HG02763 (cell line): Measurements from ENCODE around the gene OTOF.

ENCODE experiments used
- ATAC-seq: cut with Tn5 transposase; IDR thresholded peaks from one replicate; pipeline ENCODE4 v1.9.1; 2021; ENCODE audit warnings: mild to moderate bottlenecking, moderate library complexity; ENCODE audit not compliant: unreplicated experiment

OTOF gene

DNA sequence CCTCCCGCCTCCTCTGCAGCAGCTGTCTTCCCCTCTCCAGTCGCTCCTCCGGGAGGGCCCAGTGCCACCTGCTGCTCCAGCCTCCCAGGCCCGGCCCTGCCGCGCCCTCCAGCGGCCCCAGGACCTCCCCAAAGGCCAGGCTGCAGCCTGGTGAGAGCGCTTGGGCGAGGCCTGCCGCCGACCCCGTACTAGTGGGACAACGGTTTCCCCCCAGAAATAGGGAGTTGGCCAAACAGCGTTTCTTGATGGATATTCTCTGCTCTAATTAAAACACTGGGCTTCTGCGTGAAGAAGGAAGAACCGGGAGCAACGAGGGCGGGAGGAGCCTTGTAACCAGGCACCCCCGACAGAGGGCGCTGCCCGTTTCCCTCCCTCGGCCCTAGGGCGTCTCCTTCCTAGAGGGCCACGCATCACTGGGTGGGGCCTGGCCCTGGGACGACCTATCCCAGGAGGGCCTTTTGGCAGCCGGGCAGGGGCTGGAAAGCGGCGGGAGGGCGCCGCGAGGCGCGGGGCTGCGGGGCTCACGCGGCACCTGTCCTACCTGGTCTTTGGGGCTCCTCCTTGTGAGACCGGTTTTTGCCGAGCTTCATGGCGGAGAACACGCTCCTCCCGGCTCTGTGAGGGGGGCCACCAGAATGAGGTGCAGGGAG lies 25.4 kb upstream of the OTOF start:
- no peak for ATAC-seq

DNA sequence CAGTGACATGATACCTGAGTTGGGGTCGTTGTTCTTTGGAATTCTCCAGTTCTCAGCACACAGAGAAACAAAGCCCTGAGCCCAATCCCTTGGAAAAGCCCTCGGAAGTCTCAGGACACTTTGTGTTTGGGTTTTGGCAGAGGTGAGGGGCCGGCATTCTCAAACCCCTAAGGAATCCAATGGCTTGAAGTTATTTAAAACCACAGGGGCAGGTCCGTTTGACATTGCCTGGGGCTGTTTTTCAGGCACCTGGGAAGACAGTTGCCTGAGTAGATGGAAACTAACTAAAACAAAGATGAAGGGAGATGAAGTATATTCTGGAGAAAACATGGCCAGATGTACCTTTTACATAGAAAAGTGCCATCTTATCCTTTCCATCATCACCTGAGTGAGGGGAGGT lies 22.5 kb upstream of the OTOF start:
- no peak for ATAC-seq

DNA sequence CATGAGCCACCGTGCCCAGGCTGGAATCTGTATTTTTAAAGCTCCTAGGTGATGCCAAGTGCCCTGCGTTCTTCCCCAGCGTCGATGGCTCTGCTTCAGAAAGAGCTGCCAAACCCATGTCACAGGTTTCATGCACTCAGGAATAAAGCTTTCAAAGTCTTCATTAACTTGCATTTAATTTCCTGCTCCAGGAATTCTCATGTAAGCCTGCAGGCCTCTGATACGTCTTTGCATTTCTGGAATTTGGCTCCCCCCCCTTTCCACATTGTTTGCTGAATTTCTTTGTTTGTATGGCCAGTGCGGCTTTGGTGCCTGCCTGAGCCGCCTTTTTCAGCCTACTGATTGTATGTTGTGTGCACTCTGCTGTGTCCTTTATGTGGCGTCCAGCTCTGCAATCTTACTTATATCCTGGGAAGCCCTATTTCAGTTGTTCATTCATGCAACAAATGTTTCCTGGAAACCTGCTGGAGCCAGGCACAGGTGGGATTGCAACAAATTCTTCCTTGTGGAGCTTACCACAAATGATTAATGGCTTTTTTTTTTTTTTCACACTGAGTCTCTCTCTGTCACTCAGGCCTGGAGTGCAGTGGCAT lies 17.9 kb upstream of the OTOF start:
- ATAC-seq: no peak

DNA sequence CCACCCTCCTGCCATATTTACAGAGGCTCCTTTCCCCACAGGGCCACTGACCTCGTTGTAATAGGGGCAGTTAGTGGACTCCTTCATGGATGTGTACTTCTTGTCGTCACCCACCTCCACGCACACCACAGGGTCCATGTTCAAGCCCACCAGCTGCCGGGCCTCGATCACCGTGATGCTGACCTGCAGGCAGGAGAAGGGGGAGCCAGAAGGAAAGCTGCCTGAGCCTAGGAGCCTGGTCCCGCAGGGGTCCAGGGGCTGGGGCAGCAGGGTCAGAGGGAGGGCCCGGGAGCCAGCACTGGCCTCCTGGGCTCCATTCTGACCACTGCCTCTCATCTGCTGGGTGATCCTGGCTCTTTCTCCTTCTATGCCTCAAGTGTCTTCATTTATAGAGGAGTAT lies 17.0 kb upstream of the OTOF start:
- ATAC-seq: no peak

DNA sequence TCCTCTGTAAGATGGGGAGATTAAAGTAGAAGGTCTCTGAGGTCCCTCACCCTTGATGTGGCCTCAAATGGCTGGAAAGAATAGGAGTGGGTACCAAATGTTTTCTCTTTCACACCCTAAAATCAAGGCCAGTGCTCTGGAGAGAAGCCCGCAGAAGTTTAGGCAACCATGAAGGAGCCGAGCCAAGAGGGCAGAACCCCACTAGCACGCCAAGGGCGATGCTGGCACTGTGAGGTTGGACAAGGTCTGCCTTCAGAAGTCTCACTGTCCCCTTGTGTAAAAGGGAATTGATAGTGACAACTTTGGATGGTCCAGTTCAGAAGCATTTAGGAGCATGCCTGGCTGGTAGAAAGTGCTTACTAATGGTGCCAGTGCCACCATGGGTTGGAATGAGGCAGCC lies 16.3 kb upstream of the OTOF start:
- ATAC-seq: no peak

DNA sequence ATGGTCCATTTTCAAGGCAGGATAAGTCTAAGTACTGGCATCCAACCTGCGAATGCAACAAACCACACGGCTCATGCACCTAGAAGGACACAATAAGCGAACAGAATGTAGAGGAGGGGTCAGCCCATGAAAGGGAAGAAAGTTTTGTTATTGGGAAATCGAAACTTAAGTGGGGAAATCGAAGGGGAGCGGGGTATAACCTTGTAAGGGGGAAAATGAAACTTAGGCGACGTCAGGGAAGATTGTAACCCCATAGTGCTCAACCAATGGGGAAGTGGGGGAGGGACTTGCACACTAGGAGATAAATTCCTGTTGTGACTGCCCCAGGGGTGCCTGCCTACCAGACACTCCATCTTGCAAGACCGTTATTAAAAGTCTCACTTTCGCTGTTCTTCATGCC lies 15.6 kb upstream of the OTOF start:
- no peak for ATAC-seq

DNA sequence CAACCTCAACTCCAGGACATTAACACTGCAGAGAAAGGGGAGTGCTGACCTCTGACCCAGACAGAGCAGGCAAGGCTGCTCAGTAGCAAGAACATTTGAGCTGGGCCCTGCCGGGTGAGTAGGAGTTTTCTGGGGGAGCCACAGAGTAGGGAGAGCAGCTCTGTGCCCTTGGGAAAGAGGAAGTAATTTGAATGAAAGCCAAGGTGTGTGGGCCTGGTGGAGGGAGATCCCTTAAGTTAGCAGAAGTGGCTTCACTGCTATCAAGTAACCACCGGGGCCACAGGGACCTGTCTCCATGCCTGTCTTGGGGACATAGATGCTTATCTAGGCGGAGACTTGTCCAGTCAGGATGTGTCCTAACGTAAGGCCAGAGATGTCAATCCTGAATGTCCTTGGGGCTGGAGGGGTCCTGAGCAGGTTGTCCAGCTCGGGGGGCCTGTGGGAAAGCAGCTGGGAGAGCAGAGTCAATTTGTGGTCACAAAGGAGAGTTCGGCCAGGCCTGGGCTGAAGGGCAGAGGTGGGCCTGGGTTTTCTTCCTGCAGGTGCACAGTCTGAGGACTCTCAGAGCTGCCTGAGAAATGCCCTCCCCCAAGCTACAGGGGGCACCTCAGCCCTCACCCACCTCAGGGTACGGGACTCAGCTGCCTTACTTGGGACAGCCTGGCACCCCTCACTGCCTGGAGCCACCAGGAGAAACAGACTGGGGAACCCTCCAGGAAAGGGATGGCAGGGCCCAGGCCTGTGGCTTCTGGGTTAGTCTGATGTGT lies 15.0 kb upstream of the OTOF start:
- ATAC-seq: no peak

DNA sequence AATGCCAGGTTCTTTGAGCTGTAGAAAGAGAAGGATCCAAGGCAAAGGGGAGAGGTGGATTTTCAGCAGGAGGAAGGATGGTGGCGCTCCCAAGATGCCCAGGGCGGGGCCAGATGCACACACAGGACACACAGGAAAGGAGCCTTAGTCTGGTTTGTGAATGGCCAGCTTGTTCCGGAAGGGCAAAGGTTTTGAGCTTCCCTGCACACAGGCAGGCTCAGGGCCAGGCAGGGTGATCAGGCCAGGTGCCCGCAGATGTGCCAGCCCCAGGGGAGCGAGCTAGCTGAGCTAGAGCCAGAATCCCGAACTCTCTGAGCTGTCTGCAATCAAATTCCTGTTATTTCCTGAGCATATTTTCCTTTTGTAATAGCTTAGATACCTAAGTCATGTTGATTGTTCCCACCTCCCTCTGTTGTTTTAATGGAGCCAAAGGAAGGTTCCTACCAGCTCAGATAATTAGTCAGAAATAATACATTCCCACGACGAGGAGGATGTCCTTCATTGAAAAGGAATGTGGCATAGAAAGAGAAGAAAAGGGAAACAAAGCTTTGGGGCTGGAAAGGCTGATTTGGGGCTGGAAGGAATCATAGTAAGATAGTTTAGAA lies 13.7 kb upstream of the OTOF start:
- ATAC-seq: no peak

DNA sequence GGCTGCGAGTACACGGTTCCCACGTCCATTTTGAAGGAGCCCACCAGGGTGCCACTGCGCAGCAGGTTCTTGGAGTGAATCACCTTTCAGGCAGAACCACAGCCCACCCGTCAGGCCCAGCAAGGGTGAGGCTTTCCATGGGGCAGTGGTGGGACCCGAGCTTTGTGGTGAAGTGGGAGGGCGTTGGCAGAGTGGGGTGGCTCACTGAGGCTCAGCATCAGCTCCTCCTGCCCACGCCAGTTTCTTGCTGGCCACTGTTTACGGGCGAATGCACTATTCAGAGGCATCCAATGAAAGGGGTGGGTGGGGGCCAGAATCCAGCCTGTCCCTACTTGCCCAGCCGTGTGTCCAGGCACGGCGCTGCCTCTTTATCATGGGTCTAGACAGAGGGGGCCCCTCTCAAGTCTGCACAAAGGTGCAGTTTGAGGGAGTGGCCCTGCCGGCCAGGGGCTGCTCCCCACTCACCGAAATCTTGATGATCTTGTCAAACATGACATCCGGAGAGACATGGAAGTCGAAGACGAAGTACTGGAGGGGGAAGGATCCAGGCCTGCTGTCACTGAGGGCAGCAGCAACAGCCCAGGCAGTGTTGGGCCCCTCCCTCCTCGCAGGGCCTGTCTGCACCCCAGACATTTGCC lies 11.4 kb upstream of the OTOF start:
- no peak for ATAC-seq

DNA sequence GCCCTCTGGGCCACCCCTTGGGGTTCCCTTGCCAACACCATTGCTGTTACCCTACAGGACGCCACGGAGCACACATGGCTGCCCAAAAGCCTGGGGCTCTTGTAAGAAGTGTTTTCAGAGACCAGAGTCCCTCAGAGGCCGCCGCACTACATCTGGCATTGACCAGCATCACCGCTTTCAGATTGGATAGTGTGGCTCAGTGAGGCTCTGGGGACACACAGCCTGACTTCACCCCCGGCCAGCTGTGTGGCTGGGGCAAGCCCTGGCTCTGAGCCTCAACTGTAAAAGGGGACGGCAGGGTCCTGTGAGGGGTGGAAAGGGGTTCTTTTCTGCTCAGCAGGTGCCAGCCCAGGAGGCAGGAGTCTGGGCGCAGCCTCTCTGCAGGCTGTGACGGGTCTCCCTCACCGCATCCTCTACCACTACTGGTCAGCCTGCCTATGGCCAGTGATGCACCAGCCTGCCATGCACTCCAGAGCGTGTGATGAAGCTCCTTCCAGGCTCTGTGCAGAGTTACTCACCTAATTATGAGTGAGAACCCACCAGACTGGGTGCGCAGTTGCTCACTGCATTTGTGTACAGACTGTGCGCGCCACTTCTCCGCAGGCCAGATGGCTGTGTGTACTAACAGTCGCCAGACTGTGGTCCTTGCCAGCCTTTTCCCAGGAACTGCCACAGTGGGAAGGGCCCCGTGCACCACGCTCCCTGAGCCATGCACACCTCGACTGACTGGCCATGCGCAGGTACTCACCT lies 10.7 kb upstream of the OTOF start:
- ATAC-seq: no peak

DNA sequence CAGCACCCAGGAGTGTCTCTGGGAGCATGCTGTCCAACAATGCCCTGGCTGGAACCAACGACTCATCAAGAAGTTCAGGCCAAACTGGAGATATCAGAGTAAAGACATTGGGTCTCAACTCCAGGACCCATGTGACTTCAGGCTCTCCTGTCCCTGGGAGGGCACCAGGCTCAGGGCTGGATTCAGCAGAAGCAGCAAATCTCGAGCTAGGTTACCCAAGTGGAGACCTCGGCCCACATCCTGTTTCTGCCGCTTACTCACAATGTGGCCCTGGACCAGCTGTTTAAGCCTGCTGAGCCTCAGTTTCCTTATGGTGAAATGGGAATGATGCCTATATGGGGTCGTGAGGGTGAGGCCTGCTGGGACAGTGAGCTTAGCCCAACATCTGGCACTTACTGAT lies 9.3 kb upstream of the OTOF start:
- no peak for ATAC-seq

DNA sequence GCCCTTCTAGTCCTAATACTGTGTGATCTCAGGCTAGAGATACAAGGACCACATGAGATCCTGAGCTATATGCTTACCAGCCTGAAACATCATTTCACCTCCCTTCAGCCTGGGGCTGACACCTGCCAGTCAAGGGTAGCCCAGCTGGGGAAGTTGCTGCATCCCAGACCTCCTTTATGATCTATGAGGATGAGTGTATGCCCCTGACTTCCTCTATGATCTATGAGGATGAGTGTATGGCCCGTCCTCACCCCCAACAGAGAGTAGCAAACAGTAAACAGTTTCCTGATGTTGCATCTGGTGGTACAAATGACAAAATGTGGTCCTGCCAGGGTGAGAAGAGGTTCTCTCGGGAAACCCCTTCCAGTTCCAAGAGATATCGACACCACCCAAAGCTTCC lies 8.9 kb upstream of the OTOF start:
- ATAC-seq: no peak

DNA sequence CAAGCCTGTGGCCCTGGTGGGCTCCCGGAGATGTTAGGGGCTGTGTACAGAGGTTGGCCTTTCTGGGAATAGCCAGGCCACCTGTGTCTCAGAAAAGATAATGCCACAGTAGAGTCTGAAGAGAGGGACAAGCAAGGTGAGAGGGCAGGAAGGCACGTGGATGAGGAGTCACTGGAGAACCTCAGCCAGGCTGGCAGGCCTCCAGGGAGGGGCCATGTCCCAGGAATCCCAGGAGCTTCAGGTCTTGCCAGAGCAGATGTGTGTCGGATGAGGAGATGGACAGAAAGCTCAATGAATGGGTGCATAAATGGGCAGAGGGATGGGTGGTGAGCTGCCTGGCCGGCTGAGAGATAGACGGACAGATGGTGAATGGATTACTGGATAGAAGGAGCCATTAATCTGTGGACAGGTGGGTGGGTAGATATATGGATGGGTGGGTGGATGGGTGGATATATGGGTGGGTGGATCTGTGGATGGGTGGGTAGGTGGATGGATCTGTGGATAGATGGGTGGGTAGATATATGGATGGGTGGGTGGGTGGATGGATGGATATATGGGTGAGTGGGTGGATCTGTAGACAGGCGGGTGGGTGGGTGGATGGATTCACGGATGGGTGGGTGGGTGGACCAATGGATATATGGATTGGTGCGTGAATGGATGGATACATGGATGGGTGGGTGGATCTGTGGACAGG lies 7.9 kb upstream of the OTOF start:
- ATAC-seq: no peak

DNA sequence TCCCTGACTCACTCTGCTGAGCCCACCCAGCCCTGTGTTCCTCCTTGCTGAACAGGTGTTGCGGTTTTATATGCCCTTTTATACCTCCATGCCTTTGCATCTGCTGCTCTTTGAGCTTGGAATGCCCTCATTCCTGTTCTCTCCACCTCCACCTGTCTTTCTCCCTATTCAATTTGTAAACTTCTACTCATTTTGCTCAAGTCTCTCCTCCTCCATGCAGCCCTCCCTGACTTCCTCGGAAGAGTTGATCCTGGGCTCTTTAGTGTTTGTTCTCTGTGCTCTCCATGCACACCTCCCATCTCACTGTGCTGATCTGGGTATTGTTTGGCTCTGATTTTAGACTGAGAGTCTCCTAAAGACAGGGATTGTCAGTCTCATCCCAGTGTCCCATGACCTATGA lies 7.2 kb upstream of the OTOF start:
- no peak for ATAC-seq

DNA sequence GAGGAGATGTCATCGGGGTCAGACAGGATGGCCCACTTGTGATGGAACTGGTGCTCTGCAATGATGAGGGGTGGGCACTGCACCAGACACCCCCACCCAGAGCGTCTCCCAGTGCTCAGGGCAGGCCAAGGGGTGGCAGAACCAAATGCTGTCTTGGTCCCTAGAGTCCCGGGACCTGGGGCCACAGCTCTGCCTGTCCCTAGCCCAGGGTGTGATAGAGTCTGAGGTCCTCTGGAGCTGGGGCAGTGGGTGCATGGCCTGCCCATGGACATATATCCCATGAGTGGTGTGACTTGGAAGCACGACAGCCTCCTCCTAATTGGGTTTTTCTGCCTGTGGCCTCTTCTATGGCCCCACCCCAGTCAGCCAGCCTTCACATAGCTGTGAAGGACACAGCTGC lies 6.7 kb upstream of the OTOF start:
- ATAC-seq: no peak

DNA sequence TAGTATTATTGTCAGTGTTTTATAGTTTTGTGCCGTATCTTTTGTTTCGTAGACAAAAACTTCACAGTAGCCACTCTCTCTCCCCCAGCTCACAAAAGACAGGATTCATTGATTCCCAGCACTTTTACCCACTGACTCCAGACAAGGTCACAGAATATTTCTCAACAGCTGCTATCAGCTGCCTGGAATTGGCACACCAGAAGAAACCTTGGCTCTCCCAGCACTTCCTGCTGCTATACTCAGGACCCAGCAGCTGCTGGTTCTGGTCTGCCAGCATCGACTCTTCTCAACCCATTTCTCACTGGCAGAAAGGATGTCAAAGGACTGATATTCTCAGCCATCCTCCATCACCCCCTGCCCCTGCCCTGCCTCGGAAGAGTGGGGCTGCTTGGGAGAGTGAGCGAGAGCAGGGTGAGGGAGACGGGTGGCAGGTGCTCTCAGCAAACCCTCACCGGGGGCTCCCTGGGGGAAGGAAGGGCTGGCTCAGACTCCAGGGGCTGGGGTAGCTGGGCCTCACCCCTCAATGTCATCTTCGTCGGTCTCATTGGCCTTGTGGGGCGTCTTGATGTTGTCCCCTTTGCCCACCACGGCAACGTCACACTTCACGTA lies 6.1 kb upstream of the OTOF start:
- no peak for ATAC-seq

DNA sequence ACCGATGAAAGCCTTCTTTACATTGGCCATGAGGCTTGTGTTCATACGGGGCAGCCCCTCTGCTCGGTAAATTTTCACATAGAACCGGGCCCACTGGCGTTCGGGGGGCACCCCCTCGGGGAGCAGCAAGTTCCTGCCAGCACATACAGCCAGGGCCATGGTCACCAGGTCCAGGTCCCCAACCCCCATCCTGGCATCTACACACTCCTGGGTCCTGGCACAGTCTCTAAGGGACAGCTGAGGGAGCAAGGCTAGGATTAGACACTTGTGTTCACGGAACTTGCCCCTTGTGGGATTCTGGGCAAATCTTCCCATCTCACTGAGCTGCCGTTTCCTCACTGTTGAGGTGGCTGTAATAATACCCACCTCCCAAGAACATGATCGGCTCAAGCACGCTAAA lies 5.6 kb upstream of the OTOF start:
- ATAC-seq: no peak

DNA sequence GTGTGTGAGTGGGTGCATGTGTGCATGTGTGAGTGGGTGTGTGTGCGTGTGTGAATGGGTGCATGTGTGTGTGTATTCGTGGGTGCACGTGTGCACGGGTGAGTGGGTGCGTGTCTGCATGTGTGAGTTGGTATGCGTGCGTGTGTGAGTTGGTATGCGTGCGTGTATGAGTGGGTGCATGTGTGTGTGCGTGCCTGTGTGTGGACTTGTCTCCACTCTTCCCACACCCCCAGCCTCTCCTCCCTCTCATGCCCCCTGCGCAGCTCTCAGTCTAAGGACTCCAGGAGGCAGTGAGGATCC lies 5.1 kb upstream of the OTOF start:
- no peak for ATAC-seq

DNA sequence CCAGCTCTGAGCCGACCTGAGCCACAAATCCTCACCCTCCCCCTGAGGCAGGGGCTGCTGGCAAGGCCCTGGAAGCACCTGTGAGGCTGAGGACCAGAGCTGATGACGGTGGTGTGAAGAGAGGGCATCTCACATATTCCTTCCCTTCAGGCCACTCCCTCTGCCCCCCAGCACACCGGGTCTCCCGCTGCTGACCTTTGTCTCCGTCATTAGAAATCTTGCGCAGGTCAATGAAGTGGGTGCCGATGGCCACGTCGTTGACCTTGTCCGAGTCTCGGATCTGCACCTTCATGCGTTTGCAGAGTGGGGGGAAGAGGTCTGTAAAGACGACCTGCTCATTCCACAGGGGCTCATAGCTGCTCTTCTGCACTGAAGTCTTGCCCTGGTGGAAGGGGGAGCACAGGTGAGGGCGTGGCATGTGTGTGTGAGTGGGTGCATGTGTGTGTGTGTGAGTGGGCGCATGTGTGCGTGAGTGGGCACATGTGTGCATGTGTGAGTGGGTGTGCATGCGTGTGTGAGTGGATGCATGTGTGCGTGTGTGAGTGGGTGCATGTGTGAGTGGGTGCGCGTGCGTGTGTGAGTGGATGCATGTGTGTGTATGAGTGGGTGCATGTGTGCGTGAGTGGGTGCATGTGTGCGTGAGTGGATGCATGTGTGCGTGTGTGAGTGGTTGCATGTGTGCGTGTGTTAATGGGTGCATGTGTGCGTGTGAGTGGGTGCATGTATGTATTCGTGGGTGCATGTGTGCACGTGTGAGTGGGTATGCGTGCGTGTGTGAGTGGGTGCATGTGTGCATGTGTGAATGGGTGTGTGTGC lies 4.5 kb upstream of the OTOF start:
- no peak for ATAC-seq
